ENCODE results near the gene ATXN2. TPM values are rescaled to one million over a fixed set of nuclear protein-coding genes. Genes with fewer than 3 reads are reported as not detected.

Gene ATXN2
- total RNA-seq, 1 experiment from 2014 or later, result 108 TPM

- TF ChIP-seq EZH2 (IDR thresholded peaks at IDR 0.05; ENCODE audit: low read depth) (no peak), CTCF (conservative IDR thresholded peaks at IDR 0.05) (no peak)
- BruUV-seq (replicated peaks), result no TSS peak
- no peak overlapping the region for H2AFZ ChIP-seq
- H3K27me3 ChIP-seq (ENCODE audit: insufficient read depth, low read depth), result no peaks in the 10 kb centered on the region
- H3K27ac ChIP-seq, result peak overlapping the region; percentile 29; the same call in 1 of the 2 replicates
- H3K4me2 ChIP-seq, result no peak overlapping the region; the same call in 1 of the 2 replicates
- no peaks in the 10 kb centered on the region for H3K9me3 ChIP-seq (ENCODE audit: insufficient read depth, low read depth)
- H3K79me2 ChIP-seq (ENCODE audit: low read depth), result 0 out of 2 replicates have a peak, but pooled peaks cover 4% of the 10 kb centered on the region
- no peak for DNase-seq
- H4K20me1 ChIP-seq (ENCODE audit: insufficient read depth), result peaks cover 10% of the 10 kb centered on the region
- peaks cover 40% of the 10 kb centered on the region; the same call in 1 of the 2 replicates for H3F3A ChIP-seq (ENCODE audit: insufficient read depth, low read depth)
- H3K4me3 ChIP-seq, result no peak overlapping the region
- H3K36me3 ChIP-seq (ENCODE audit: low read depth), result no peaks in the 10 kb centered on the region; the same call in 1 of the 2 replicates
- CTCF ChIA-PET, result interaction anchor here (1.0 kb wide), 1 partner anchor 41 kb away, joined by 3 read pairs; no protein-coding TSS in a partner anchor
- POLR2A ChIA-PET (ENCODE audit: unreplicated experiment), result no interaction called here
- intact Hi-C loops (cut with micrococcal nuclease; ENCODE audit: unreplicated experiment), result no loop called here
- no peaks in the 10 kb centered on the region for H3K9me2 ChIP-seq (ENCODE audit: insufficient read depth)
- H3K4me1 ChIP-seq (replicated peaks; ENCODE audit: insufficient read depth), result peaks cover 19% of the 10 kb centered on the region
These were observed 160.6 kb downstream of the ATXN2 start for GRCh38 chr12:111438481-111438880.

- Histone ChIP-seq H4K20me1 (ENCODE audit: insufficient read depth) (peaks cover 4% of the 10 kb centered on the region), H2AFZ (no peak overlapping the region), H3K4me1 (replicated peaks; ENCODE audit: insufficient read depth) (peaks cover 19% of the 10 kb centered on the region), H3K9me3 (ENCODE audit: insufficient read depth, low read depth) (no peaks in the 10 kb centered on the region), H3K4me2 (no peak overlapping the region; the same call in 1 of the 2 replicates), H3K9me2 (ENCODE audit: insufficient read depth) (no peaks in the 10 kb centered on the region), H3K27ac (peak overlapping the region; percentile 29; the same call in 1 of the 2 replicates), H3F3A (ENCODE audit: insufficient read depth, low read depth) (peaks cover 34% of the 10 kb centered on the region; the same call in 1 of the 2 replicates), H3K4me3 (no peak overlapping the region), H3K79me2 (ENCODE audit: low read depth) (0 out of 2 replicates have a peak, but pooled peaks cover 4% of the 10 kb centered on the region), H3K36me3 (ENCODE audit: low read depth) (no peaks in the 10 kb centered on the region), H3K27me3 (ENCODE audit: insufficient read depth, low read depth) (no peaks in the 10 kb centered on the region)
- DNase-seq, result peak; percentile 29 to 60
- TF ChIP-seq CTCF (conservative IDR thresholded peaks at IDR 0.05), result no peak
- no peak for TF ChIP-seq EZH2 (IDR thresholded peaks at IDR 0.05; ENCODE audit: low read depth)
- intact Hi-C loops (cut with micrococcal nuclease; ENCODE audit: unreplicated experiment), result no loop called here
- POLR2A ChIA-PET (ENCODE audit: unreplicated experiment), result interaction anchor here (0.6 kb wide), 1 partner anchor 10 kb away, joined by 12 read pairs; no protein-coding TSS in a partner anchor
- CTCF ChIA-PET, result interaction anchor here (1.0 kb wide), 1 partner anchor 41 kb away, joined by 3 read pairs; no protein-coding TSS in a partner anchor
- BruUV-seq (replicated peaks), result no TSS peak
These were observed 161.2 kb downstream of the ATXN2 start for GRCh38 chr12:111437816-111438454.

- TF ChIP-seq CTCF (conservative IDR thresholded peaks at IDR 0.05) (no peak), EZH2 (IDR thresholded peaks at IDR 0.05; ENCODE audit: low read depth) (no peak)
- Histone ChIP-seq H3F3A (ENCODE audit: insufficient read depth, low read depth) (peaks cover 33% of the 10 kb centered on the region; the same call in 1 of the 2 replicates), H3K9me2 (ENCODE audit: insufficient read depth) (no peaks in the 10 kb centered on the region), H3K4me3 (no peak overlapping the region), H4K20me1 (ENCODE audit: insufficient read depth) (no peaks in the 10 kb centered on the region; the same call in 1 of the 2 replicates), H3K36me3 (ENCODE audit: low read depth) (no peaks in the 10 kb centered on the region), H3K79me2 (ENCODE audit: low read depth) (0 out of 2 replicates have a peak, but pooled peaks cover 4% of the 10 kb centered on the region), H3K4me2 (no peak overlapping the region), H3K4me1 (replicated peaks; ENCODE audit: insufficient read depth) (peaks cover 29% of the 10 kb centered on the region), H3K9me3 (ENCODE audit: insufficient read depth, low read depth) (no peaks in the 10 kb centered on the region), H3K27ac (no peak overlapping the region), H2AFZ (no peak overlapping the region), H3K27me3 (ENCODE audit: insufficient read depth, low read depth) (no peaks in the 10 kb centered on the region)
- ChIA-PET POLR2A (ENCODE audit: unreplicated experiment) (no interaction called here), CTCF (interaction anchor here (0.6 kb wide), 1 partner anchor 27 kb away, joined by 3 read pairs; no protein-coding TSS in a partner anchor)
- no peak for DNase-seq
- intact Hi-C loops (cut with micrococcal nuclease; ENCODE audit: unreplicated experiment), result no loop called here
- no TSS peak for BruUV-seq (replicated peaks)
These were observed 162.3 kb downstream of the ATXN2 start for GRCh38 chr12:111436811-111437210.
